Measurements from ENCODE around the gene DLGAP1. TPM values are rescaled to one million over a fixed set of nuclear protein-coding genes. Genes with fewer than 3 reads are reported as not detected.
"Not testable (repeated sequence)": the region's sequence is repeated elsewhere in the genome, so short reads cannot be mapped to it uniquely, and the experiment has no call there.

DLGAP1 gene
- total and polyA plus RNA-seq, 2 experiments from 2014 or later, result 3.1 to 6.5 TPM

DNA sequence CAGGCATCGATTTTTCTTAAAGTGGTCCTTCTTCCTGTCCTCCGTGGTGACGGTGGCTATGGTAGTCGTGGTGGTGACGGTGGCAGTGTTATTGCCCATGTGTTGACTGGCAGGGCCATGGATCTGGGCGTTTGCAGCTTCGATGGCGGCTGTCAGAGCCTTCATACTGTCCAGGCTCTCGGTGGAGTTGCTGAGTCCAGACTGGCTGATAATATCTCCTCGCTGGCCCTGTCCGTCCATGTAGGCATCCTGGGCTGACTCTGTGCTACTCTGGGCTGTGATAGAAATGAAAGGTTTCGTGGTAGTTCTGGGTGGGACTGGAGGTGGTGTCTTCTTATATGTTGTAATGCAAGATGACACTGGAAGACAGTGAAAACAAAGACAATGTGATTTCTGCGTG lies 873.2 kb downstream of the DLGAP1 start:
- Histone ChIP-seq H3K79me2 (no peaks in the 10 kb centered on the region), H4K20me1 (ENCODE audit: insufficient read depth, poor library complexity, severe bottlenecking) (no peaks in the 10 kb centered on the region), H3K27ac (no peak overlapping the region), H3K9me3 (ENCODE audit: low read depth) (no peaks in the 10 kb centered on the region), H3K27me3 (no peaks in the 10 kb centered on the region), H3K36me3 (replicated peaks; ENCODE audit: insufficient read depth, low read depth) (no peaks in the 10 kb centered on the region), H3K4me1 (ENCODE audit: insufficient read depth) (no peaks in the 10 kb centered on the region), H2AFZ (no peak overlapping the region), H3K9me2 (replicated peaks; ENCODE audit: insufficient read depth) (no peaks in the 10 kb centered on the region), H3K4me2 (no peak overlapping the region), H3K4me3 (no peak overlapping the region)
- TF ChIP-seq EZH2 (IDR thresholded peaks at IDR 0.05; ENCODE audit: borderline replicate concordance) (no peak), EZH2phosphoT487 (IDR thresholded peaks at IDR 0.05; ENCODE audit: low read depth, severe bottlenecking, unreplicated experiment) (no peak)
- TF ChIP-seq, protein P1, sequence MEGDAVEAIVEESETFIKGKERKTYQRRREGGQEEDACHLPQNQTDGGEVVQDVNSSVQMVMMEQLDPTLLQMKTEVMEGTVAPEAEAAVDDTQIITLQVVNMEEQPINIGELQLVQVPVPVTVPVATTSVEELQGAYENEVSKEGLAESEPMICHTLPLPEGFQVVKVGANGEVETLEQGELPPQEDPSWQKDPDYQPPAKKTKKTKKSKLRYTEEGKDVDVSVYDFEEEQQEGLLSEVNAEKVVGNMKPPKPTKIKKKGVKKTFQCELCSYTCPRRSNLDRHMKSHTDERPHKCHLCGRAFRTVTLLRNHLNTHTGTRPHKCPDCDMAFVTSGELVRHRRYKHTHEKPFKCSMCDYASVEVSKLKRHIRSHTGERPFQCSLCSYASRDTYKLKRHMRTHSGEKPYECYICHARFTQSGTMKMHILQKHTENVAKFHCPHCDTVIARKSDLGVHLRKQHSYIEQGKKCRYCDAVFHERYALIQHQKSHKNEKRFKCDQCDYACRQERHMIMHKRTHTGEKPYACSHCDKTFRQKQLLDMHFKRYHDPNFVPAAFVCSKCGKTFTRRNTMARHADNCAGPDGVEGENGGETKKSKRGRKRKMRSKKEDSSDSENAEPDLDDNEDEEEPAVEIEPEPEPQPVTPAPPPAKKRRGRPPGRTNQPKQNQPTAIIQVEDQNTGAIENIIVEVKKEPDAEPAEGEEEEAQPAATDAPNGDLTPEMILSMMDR (IDR thresholded peaks at IDR 0.05; ENCODE audit: poor library complexity), result no peak
- DNase-seq (ENCODE audit: low spot score), result no peak
- WGBS (ENCODE audit: low lambda C conversion rate, missing lambda C conversion rate), result 80% methylated on average over 13 of the region's 13 CpGs

DNA sequence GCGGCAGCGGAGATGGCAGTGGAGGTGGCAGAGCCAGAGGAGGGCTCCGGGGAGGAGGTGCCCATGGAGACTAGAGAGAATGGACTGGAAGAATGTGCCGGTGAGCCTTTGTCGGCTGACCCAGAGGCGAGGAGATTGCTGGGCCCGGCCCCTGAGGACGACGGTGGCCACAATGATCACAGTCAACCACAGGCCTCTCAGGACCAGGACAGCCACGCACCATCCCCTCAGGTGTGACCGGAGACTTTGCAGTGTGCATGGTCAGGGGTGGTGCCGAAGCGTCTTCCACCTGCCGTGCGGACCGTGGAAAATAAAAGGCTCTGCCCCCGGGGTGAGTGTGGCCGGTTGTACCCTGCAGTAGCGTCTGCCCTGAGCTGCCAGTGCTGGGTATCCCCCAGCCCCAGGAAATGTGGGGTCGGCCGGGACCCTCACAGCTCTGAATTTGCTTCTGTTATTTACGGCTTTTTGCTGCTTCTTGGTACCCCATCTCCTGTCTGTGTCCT lies 874.5 kb downstream of the DLGAP1 start:
- 92% methylated on average over 20 of the region's 22 CpGs for WGBS (ENCODE audit: low lambda C conversion rate, missing lambda C conversion rate)
- DNase-seq (ENCODE audit: low spot score); H3K4me3 ChIP-seq; H3K4me2 ChIP-seq; H2AFZ ChIP-seq; H3K9me2 ChIP-seq (replicated peaks; ENCODE audit: insufficient read depth); H3K79me2 ChIP-seq; H3K9me3 ChIP-seq (ENCODE audit: low read depth); H3K36me3 ChIP-seq (replicated peaks; ENCODE audit: insufficient read depth, low read depth); H3K27ac ChIP-seq; H3K27me3 ChIP-seq; H4K20me1 ChIP-seq (ENCODE audit: insufficient read depth, poor library complexity, severe bottlenecking); H3K4me1 ChIP-seq (ENCODE audit: insufficient read depth): not testable (repeated sequence)

DNA sequence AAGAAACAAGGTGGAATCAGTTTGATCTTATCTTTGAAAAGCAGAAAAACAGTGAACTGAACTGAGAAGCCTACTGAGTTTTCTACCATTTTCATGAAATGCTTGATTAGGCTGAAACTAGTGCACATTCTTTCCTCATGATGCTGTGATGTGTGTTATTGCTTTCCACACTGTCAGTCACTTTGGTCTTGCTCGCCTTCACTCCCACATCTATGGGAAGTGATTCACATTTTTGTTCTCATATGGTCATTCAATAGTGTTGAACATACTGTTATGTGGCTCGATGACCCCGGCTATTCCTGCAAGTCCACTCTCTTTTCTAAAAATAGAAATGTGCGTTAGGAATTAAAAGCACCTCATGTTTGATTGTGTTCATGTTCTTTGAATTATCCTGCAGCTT lies 875.4 kb downstream of the DLGAP1 start:
- TF ChIP-seq EZH2phosphoT487 (IDR thresholded peaks at IDR 0.05; ENCODE audit: low read depth, severe bottlenecking, unreplicated experiment) (no peak), EZH2 (IDR thresholded peaks at IDR 0.05; ENCODE audit: borderline replicate concordance) (no peak)
- TF ChIP-seq, protein P1 (IDR thresholded peaks at IDR 0.05; ENCODE audit: poor library complexity), result no peak
- Histone ChIP-seq H3K4me2 (no peak overlapping the region), H3K27ac (no peak overlapping the region), H3K79me2 (no peaks in the 10 kb centered on the region), H3K36me3 (replicated peaks; ENCODE audit: insufficient read depth, low read depth) (no peaks in the 10 kb centered on the region), H3K4me1 (ENCODE audit: insufficient read depth) (no peaks in the 10 kb centered on the region), H3K27me3 (no peaks in the 10 kb centered on the region), H3K4me3 (no peak overlapping the region), H3K9me3 (ENCODE audit: low read depth) (no peaks in the 10 kb centered on the region), H4K20me1 (ENCODE audit: insufficient read depth, poor library complexity, severe bottlenecking) (no peaks in the 10 kb centered on the region), H2AFZ (no peak overlapping the region), H3K9me2 (replicated peaks; ENCODE audit: insufficient read depth) (no peaks in the 10 kb centered on the region)
- no peak for DNase-seq (ENCODE audit: low spot score)
- WGBS (ENCODE audit: low lambda C conversion rate, missing lambda C conversion rate), result 83% methylated on average over 4 of the region's 4 CpGs

DNA sequence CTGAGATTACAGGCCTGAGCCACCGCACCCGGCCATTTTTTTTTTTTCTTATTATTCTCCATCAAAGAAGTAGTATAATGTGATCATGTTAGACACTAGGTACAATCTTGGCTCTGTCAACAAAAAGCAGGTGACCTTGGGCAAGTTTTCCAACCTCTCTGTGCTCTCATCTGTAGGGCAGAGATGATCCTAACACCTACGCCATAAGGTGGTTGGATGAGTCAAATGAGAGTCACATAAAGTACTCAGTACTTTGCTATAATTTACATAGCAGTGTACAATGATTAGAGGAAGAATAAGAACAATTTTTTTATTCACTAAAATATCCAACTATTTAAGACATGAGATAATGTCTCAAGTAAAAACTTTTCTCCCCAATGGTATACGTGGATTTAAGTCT lies 876.5 kb downstream of the DLGAP1 start:
- no peak overlapping the region for H3K4me2 ChIP-seq
- no peaks in the 10 kb centered on the region for H3K9me2 ChIP-seq (replicated peaks; ENCODE audit: insufficient read depth)
- 95% methylated on average over 4 of the region's 4 CpGs for WGBS (ENCODE audit: low lambda C conversion rate, missing lambda C conversion rate)
- H3K36me3 ChIP-seq (replicated peaks; ENCODE audit: insufficient read depth, low read depth), result no peaks in the 10 kb centered on the region
- DNase-seq (ENCODE audit: low spot score), result no peak
- TF ChIP-seq, protein P1 (IDR thresholded peaks at IDR 0.05; ENCODE audit: poor library complexity), result no peak
- no peak overlapping the region for H3K27ac ChIP-seq
- no peak overlapping the region for H3K4me3 ChIP-seq
- no peaks in the 10 kb centered on the region for H3K79me2 ChIP-seq
- H3K27me3 ChIP-seq, result no peaks in the 10 kb centered on the region
- no peaks in the 10 kb centered on the region for H3K9me3 ChIP-seq (ENCODE audit: low read depth)
- H3K4me1 ChIP-seq (ENCODE audit: insufficient read depth), result no peaks in the 10 kb centered on the region
- H2AFZ ChIP-seq, result no peak overlapping the region
- H4K20me1 ChIP-seq (ENCODE audit: insufficient read depth, poor library complexity, severe bottlenecking), result no peaks in the 10 kb centered on the region
